HepG2 (cell line): ENCODE results near the gene RASL10A. TPM values are rescaled to one million over a fixed set of nuclear protein-coding genes. Genes with fewer than 3 reads are reported as not detected.

ENCODE experiments used
- DNMT3B ChIP-seq: conservative IDR thresholded peaks from 2 replicates; pipeline ENCODE4 v1.6.1; 2016; ENCODE audit warnings: missing biosample characterization, control low read depth
- HNF4A ChIP-seq: sonication (generic); formaldehyde crosslinking; IDR thresholded peaks from 2 replicates; pipeline ENCODE4 v1.4.0; 2020; ENCODE audit warnings: missing genetic modification reagents
- NCOA1 ChIP-seq: sonication (generic); formaldehyde crosslinking; IDR thresholded peaks from 2 replicates; pipeline ENCODE4 v1.9.0; 2021; ENCODE audit warnings: missing genetic modification reagents
- SRSF1 ChIP-seq: fragments of 200-400 bp; formaldehyde crosslinking; optimal IDR thresholded peaks from 2 replicates; pipeline ENCODE3; 2017; ENCODE audit warnings: mild to moderate bottlenecking, low read depth, low read length, moderate library complexity
- SSRP1 ChIP-seq: IDR thresholded peaks from 2 replicates; pipeline ENCODE4 v1.6.1; 2016; ENCODE audit warnings: control low read depth
- ZIK1 ChIP-seq: sonication (generic); formaldehyde crosslinking; IDR thresholded peaks from 2 replicates; pipeline ENCODE4 v1.5.0; 2020; ENCODE audit warnings: mild to moderate bottlenecking, low read depth, missing genetic modification reagents, borderline replicate concordance
- ZNF235 ChIP-seq: sonication (generic); formaldehyde crosslinking; IDR thresholded peaks from 2 replicates; pipeline ENCODE4 v1.8.1; 2023; ENCODE audit warnings: mild to moderate bottlenecking, missing genetic modification reagents, borderline replicate concordance
- ZNF274 ChIP-seq: sonication (generic); formaldehyde crosslinking; IDR thresholded peaks from 2 replicates; pipeline ENCODE4 v1.5.1; 2020; ENCODE audit warnings: mild to moderate bottlenecking, missing genetic modification reagents
- ZNF296 ChIP-seq: sonication (generic); formaldehyde crosslinking; conservative IDR thresholded peaks from 2 replicates; pipeline ENCODE4 v1.5.0; 2020; ENCODE audit warnings: mild to moderate bottlenecking, missing genetic modification reagents
- ZNF333 ChIP-seq: sonication (generic); formaldehyde crosslinking; IDR thresholded peaks from 2 replicates; pipeline ENCODE4 v1.4.0; 2020; ENCODE audit warnings: mild to moderate bottlenecking, missing genetic modification reagents, borderline replicate concordance
- ZNF790 ChIP-seq: sonication (generic); formaldehyde crosslinking; IDR thresholded peaks from 2 replicates; pipeline ENCODE4 v1.8.0; 2022; ENCODE audit warnings: missing genetic modification reagents, mild to moderate bottlenecking, borderline replicate concordance
- polyA plus RNA-seq, 8 experiments: library from polyadenylated mRNA; depleted of rRNA in 3 of 8; stranded (reverse) in 7 of 8; unstranded in 1 of 8; fragments of >200 nt; fragmentation: Illumina TruSeq in 4 of 8; extraction: Trizol in 4 of 8; gene quantifications; 2 replicates each; pipeline versions ENCODE4 v1.2.1 to v1.2.3, GENCODE V29; 2011 to 2016; ENCODE audit warnings: low read depth in 4 of 8, missing spikeins in 1 of 8, mixed read lengths in 1 of 8; ENCODE audit not compliant: insufficient read depth in 1 of 8
- total RNA-seq, 5 experiments: library from RNA; depleted of rRNA; stranded (reverse); fragments of >200 nt; fragmentation: Illumina TruSeq; extraction: Trizol; gene quantifications; 2 replicates each; pipeline ENCODE4 v1.2.3, GENCODE V29; 2016; ENCODE audit warnings: low read depth in 1 of 5
- TF ChIP-seq, protein P1 (sequence below): sonication (generic); formaldehyde crosslinking; IDR thresholded peaks from 2 replicates; pipeline ENCODE4 v1.8.0; 2022; ENCODE audit warnings: missing genetic modification reagents, low read depth, mild to moderate bottlenecking, borderline replicate concordance
- TF ChIP-seq, protein P2 (sequence below): sonication (generic); formaldehyde crosslinking; conservative IDR thresholded peaks from 2 replicates; pipeline ENCODE4 v1.8.0; 2022; ENCODE audit warnings: low read depth, missing genetic modification reagents
- TF ChIP-seq, protein P3 (sequence below): sonication (generic); formaldehyde crosslinking; IDR thresholded peaks from 2 replicates; pipeline ENCODE4 v1.4.0; 2020; ENCODE audit warnings: missing genetic modification reagents
- TF ChIP-seq, protein P4 (sequence below), 2 experiments: sonication (generic) in 1 of 2; formaldehyde crosslinking in 1 of 2; IDR thresholded peaks; 2 replicates each; pipeline versions ENCODE4 v1.4.0 to v1.6.1; 2018 to 2020; ENCODE audit warnings: missing genetic modification reagents in 2 of 2, borderline replicate concordance in 1 of 2, low read depth in 1 of 2, mild to moderate bottlenecking in 1 of 2, missing biosample characterization in 1 of 2
- TF ChIP-seq, protein P5 (sequence below): sonication (generic); formaldehyde crosslinking; IDR thresholded peaks from 2 replicates; pipeline ENCODE4 v1.5.1; 2020; ENCODE audit warnings: missing genetic modification reagents, mild to moderate bottlenecking, borderline replicate concordance
- TF ChIP-seq, protein P6 (sequence below): sonication (generic); formaldehyde crosslinking; IDR thresholded peaks from 2 replicates; pipeline ENCODE4 v1.4.0; 2020; ENCODE audit warnings: missing genetic modification reagents
- TF ChIP-seq, protein P7 (sequence below): sonication (generic); formaldehyde crosslinking; IDR thresholded peaks from 2 replicates; pipeline ENCODE4 v1.5.0; 2020; ENCODE audit warnings: mild to moderate bottlenecking, missing genetic modification reagents

The RASL10A gene
- total and polyA plus RNA-seq, 2 of the 13 experiments (the other 11 are each of a cell fraction or from before 2014, with no cell fraction given): 0.05 to 0.22 TPM

DNA sequence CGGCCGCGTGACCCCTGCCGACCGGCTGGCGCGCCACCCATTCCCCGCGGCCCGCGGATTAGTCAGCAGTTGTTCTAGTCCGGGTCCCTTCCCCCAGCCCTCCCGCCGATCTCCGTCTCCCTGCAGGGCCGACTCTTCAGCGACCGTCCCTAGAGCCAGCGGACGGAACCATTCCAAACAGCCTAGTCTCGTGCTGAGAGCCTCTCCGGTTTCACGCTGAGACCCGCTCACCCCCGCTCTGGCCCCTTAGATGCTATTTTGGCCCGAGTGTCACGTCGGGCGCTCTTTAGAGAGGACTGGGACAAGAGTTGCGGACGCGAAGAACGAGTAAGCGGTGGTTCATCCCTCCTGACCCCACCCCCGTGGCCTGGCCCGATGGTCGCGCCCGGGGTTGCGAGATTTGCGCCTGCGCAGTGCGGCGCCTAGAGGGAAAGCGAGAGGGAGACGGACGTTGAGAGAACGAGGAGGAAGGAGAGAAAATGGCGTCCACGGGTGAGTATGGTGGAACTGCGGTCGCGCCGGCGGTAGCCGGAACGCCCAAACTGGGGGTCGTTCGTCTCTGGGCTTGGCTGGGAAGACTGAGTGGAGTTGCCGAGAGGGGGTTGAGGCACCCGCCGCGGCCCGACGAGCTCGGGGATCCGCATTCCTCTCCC is 47.5 kb downstream of the RASL10A start, which contains the start of the genes EWSR1 and RHBDD3 (continued):
- TF ChIP-seq, protein P1, sequence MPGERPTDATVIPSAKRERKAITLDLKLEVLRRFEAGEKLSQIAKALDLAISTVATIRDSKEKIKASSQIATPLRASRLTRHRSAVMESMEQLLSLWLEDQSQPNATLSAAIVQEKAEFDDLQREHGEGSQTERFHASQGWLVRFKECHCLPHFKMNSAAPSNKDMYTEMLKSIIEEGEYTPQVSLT: no peak
- TF ChIP-seq DNMT3B (CRISPR knock-in tag) (peak; percentile 56; the same call in 1 of the 2 replicates), NCOA1 (CRISPR knock-in tag) (no peak), ZNF790 (CRISPR knock-in tag) (no peak), HNF4A (CRISPR knock-in tag) (no peak), SSRP1 (CRISPR knock-in tag) (no peak), SRSF1 (peak; percentile 48), ZNF296 (no peak; the same call in 1 of the 2 replicates), ZIK1 (no peak), ZNF333 (CRISPR knock-in tag) (no peak), ZNF274 (CRISPR knock-in tag) (peak; percentile 14; the same call in 1 of the 2 replicates), ZNF235 (CRISPR knock-in tag) (no peak)
- TF ChIP-seq, protein P2, sequence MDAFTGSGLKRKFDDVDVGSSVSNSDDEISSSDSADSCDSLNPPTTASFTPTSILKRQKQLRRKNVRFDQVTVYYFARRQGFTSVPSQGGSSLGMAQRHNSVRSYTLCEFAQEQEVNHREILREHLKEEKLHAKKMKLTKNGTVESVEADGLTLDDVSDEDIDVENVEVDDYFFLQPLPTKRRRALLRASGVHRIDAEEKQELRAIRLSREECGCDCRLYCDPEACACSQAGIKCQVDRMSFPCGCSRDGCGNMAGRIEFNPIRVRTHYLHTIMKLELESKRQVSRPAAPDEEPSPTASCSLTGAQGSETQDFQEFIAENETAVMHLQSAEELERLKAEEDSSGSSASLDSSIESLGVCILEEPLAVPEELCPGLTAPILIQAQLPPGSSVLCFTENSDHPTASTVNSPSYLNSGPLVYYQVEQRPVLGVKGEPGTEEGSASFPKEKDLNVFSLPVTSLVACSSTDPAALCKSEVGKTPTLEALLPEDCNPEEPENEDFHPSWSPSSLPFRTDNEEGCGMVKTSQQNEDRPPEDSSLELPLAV: no peak
- TF ChIP-seq, protein P3, sequence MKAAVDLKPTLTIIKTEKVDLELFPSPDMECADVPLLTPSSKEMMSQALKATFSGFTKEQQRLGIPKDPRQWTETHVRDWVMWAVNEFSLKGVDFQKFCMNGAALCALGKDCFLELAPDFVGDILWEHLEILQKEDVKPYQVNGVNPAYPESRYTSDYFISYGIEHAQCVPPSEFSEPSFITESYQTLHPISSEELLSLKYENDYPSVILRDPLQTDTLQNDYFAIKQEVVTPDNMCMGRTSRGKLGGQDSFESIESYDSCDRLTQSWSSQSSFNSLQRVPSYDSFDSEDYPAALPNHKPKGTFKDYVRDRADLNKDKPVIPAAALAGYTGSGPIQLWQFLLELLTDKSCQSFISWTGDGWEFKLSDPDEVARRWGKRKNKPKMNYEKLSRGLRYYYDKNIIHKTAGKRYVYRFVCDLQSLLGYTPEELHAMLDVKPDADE (CRISPR knock-in tag): 0 out of 2 replicates have a peak, but pooled peaks have one; percentile 54
- TF ChIP-seq, protein P4, sequence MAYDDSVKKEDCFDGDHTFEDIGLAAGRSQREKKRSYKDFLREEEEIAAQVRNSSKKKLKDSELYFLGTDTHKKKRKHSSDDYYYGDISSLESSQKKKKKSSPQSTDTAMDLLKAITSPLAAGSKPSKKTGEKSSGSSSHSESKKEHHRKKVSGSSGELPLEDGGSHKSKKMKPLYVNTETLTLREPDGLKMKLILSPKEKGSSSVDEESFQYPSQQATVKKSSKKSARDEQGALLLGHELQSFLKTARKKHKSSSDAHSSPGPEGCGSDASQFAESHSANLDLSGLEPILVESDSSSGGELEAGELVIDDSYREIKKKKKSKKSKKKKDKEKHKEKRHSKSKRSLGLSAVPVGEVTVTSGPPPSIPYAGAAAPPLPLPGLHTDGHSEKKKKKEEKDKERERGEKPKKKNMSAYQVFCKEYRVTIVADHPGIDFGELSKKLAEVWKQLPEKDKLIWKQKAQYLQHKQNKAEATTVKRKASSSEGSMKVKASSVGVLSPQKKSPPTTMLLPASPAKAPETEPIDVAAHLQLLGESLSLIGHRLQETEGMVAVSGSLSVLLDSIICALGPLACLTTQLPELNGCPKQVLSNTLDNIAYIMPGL (CRISPR knock-in tag; IDR thresholded peaks at IDR 0.05; ENCODE audit: borderline replicate concordance in 1 of 2, low read depth in 1 of 2): peak; percentile 74 to 90
- TF ChIP-seq, protein P5, sequence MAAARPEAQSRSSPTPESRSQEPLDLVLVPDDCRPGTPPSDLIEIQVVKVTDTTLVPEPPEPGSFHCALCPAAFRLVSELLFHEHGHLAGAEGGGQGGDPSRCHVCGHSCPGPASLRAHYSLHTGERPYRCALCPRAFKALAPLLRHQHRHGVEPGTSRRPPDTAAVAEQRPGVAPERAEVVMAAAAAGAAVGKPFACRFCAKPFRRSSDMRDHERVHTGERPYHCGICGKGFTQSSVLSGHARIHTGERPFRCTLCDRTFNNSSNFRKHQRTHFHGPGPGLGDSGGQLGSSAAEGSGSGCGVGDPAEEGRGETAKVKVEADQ (CRISPR knock-in tag): 0 out of 2 replicates have a peak, but pooled peaks have one; percentile 96
- TF ChIP-seq, protein P6, sequence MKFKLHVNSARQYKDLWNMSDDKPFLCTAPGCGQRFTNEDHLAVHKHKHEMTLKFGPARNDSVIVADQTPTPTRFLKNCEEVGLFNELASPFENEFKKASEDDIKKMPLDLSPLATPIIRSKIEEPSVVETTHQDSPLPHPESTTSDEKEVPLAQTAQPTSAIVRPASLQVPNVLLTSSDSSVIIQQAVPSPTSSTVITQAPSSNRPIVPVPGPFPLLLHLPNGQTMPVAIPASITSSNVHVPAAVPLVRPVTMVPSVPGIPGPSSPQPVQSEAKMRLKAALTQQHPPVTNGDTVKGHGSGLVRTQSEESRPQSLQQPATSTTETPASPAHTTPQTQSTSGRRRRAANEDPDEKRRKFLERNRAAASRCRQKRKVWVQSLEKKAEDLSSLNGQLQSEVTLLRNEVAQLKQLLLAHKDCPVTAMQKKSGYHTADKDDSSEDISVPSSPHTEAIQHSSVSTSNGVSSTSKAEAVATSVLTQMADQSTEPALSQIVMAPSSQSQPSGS (CRISPR knock-in tag): peak; percentile 1; the same call in 1 of the 2 replicates
- TF ChIP-seq, protein P7, sequence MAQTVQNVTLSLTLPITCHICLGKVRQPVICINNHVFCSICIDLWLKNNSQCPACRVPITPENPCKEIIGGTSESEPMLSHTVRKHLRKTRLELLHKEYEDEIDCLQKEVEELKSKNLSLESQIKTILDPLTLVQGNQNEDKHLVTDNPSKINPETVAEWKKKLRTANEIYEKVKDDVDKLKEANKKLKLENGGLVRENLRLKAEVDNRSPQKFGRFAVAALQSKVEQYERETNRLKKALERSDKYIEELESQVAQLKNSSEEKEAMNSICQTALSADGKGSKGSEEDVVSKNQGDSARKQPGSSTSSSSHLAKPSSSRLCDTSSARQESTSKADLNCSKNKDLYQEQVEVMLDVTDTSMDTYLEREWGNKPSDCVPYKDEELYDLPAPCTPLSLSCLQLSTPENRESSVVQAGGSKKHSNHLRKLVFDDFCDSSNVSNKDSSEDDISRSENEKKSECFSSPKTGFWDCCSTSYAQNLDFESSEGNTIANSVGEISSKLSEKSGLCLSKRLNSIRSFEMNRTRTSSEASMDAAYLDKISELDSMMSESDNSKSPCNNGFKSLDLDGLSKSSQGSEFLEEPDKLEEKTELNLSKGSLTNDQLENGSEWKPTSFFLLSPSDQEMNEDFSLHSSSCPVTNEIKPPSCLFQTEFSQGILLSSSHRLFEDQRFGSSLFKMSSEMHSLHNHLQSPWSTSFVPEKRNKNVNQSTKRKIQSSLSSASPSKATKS (CRISPR knock-in tag): no peak
